OCI-M1 (cell line): ENCODE results near the gene MT1B.
A peak's percentile ranks its signal among the peaks of the same experiment; 100 is the strongest.
"Not testable (repeated sequence)": the region's sequence is repeated elsewhere in the genome, so short reads cannot be mapped to it uniquely, and the experiment has no call there.

Experiments
- DNase-seq: peaks from one replicate; lab custom pipeline; 2025; lab: John Stamatoyannopoulos, UW

Gene MT1B

GRCh38 chr16:56667581-56668571, 16.2 kb downstream of the MT1B start, which contains the start of gene MT1G:
MT1G (minus strand) TSS chr16:56668065; CDS start chr16:56667993, 72 bp downstream.
- no peak for DNase-seq

GRCh38 chr16:56669005-56669839, 17.5 kb downstream of the MT1B start, which contains the start of gene MT1H:
MT1H (plus strand) TSS chr16:56669814; CDS start chr16:56669885, 71 bp downstream.
- no peak for DNase-seq

- no peak for DNase-seq
These were observed 18.3 kb downstream of the MT1B start for GRCh38 chr16:56669840-56670619.

GRCh38 chr16:56670620-56670934, 18.9 kb downstream of the MT1B start:
- no peak for DNase-seq

GRCh38 chr16:56671691-56672090, 20.0 kb downstream of the MT1B start:
- DNase-seq, result not testable (repeated sequence)

- DNase-seq, result not testable (repeated sequence)
These were observed 20.5 kb downstream of the MT1B start for GRCh38 chr16:56672171-56672570.

GRCh38 chr16:56672761-56673536, 21.3 kb downstream of the MT1B start:
- no peak for DNase-seq

- DNase-seq, result peak; percentile 56
These were observed 22.2 kb downstream of the MT1B start for GRCh38 chr16:56673921-56674320.

GRCh38 chr16:56674570-56674969, 22.9 kb downstream of the MT1B start:
- not testable (repeated sequence) for DNase-seq

- DNase-seq, result peak; percentile 13
These were observed 24.1 kb downstream of the MT1B start for GRCh38 chr16:56675685-56676210.

GRCh38 chr16:56677474-56677873, 25.8 kb downstream of the MT1B start:
- DNase-seq, result no peak

GRCh38 chr16:56679078-56679730, 27.5 kb downstream of the MT1B start:
- DNase-seq, result no peak

- no peak for DNase-seq
These were observed 28.1 kb downstream of the MT1B start for GRCh38 chr16:56679818-56680217.

GRCh38 chr16:56681939-56682702, 30.4 kb downstream of the MT1B start, which contains the start of gene MT1X:
MT1X (plus strand) TSS chr16:56682470; CDS start chr16:56682541, 71 bp downstream.
- DNase-seq, result peak; percentile 83

GRCh38 chr16:56682703-56683397, 31.2 kb downstream of the MT1B start:
- DNase-seq, result no peak

GRCh38 chr16:56683424-56684172, 31.9 kb downstream of the MT1B start:
- no peak for DNase-seq

- DNase-seq, result no peak
These were observed 32.7 kb downstream of the MT1B start for GRCh38 chr16:56684256-56684925.
